ENCODE measurements around the gene TCF7. TPM values are rescaled to one million over a fixed set of nuclear protein-coding genes. Genes with fewer than 3 reads are reported as not detected.
"Not testable (repeated sequence)": the region's sequence is repeated elsewhere in the genome, so short reads cannot be mapped to it uniquely, and the experiment has no call there.

Gene TCF7
- polyA plus RNA-seq, 1 experiment = 2.1 TPM

GRCh38 chr5:134148986-134149539 is 34.6 kb downstream of the TCF7 start:
- DNase-seq (ENCODE audit: low read depth, low spot score) = no peak
- no peaks in the 10 kb centered on the region for H3K9me3 ChIP-seq (ENCODE audit: control insufficient read depth, insufficient read depth, low read length)
- H3K27me3 ChIP-seq (ENCODE audit: control insufficient read depth, insufficient read depth, low read length) = no peaks in the 10 kb centered on the region
- no peak for TF ChIP-seq CTCF (IDR thresholded peaks at IDR 0.05; ENCODE audit: low read depth, low read length)
- CTCF ChIA-PET = interaction anchor here (20.0 kb wide), 1 partner anchor 109 kb away, joined by 458 read pairs; no protein-coding TSS in a partner anchor
- H3K27ac ChIP-seq (ENCODE audit: low read depth, low read length) = no peak overlapping the region
- no peak overlapping the region for H3K4me3 ChIP-seq (ENCODE audit: low read depth, low read length)
- POLR2A ChIA-PET = interaction anchor here (0.6 to 2.5 kb wide), 2 partner anchors 8 to 27 kb away, joined by 4 to 7 read pairs; partner anchors contain the start of gene SKP1

- ChIA-PET CTCF (interaction anchor here (1.6 to 20.0 kb wide), 2 partner anchors 8 to 110 kb away, joined by 18 to 458 read pairs; no protein-coding TSS in a partner anchor), POLR2A (interaction anchor here (0.6 to 2.5 kb wide), 2 partner anchors 9 to 27 kb away, joined by 4 to 7 read pairs; partner anchors contain the start of gene SKP1)
- Histone ChIP-seq H3K27me3 (ENCODE audit: control insufficient read depth, insufficient read depth, low read length) (no peaks in the 10 kb centered on the region), H3K4me3 (ENCODE audit: low read depth, low read length) (no peak overlapping the region), H3K27ac (ENCODE audit: low read depth, low read length) (no peak overlapping the region), H3K9me3 (ENCODE audit: control insufficient read depth, insufficient read depth, low read length) (no peaks in the 10 kb centered on the region)
- no peak for TF ChIP-seq CTCF (IDR thresholded peaks at IDR 0.05; ENCODE audit: low read depth, low read length)
- DNase-seq (ENCODE audit: low read depth, low spot score) = no peak
Observed at GRCh38 chr5:134149571-134150303, 35.3 kb downstream of the TCF7 start.

GRCh38 chr5:134151723-134152122 is 37.2 kb downstream of the TCF7 start:
- H3K27ac ChIP-seq (ENCODE audit: low read depth, low read length) = no peak overlapping the region
- no peak for TF ChIP-seq CTCF (IDR thresholded peaks at IDR 0.05; ENCODE audit: low read depth, low read length)
- CTCF ChIA-PET = interaction anchor here (2.1 to 20.0 kb wide), 4 partner anchors 11 to 112 kb away, joined by 5 to 458 read pairs (median 23); no protein-coding TSS in a partner anchor
- H3K4me3 ChIP-seq (ENCODE audit: low read depth, low read length) = no peak overlapping the region
- no peaks in the 10 kb centered on the region for H3K9me3 ChIP-seq (ENCODE audit: control insufficient read depth, insufficient read depth, low read length)
- POLR2A ChIA-PET = interaction anchor here (2.5 kb wide), 1 partner anchor 25 kb away, joined by 7 read pairs; the partner anchor contains the start of gene SKP1
- DNase-seq (ENCODE audit: low read depth, low spot score) = no peak
- no peaks in the 10 kb centered on the region for H3K27me3 ChIP-seq (ENCODE audit: control insufficient read depth, insufficient read depth, low read length)

GRCh38 chr5:134152173-134152832 is 37.8 kb downstream of the TCF7 start:
- ChIA-PET POLR2A (interaction anchor here (2.1 kb wide), 1 partner anchor 24 kb away, joined by 7 read pairs; the partner anchor contains the start of gene SKP1), CTCF (interaction anchor here (0.7 to 3.0 kb wide), 4 partner anchors 10 to 112 kb away, joined by 3 to 25 read pairs (median 13); no protein-coding TSS in a partner anchor)
- not testable (repeated sequence) for DNase-seq (ENCODE audit: low read depth, low spot score); H3K9me3 ChIP-seq (ENCODE audit: control insufficient read depth, insufficient read depth, low read length); H3K27me3 ChIP-seq (ENCODE audit: control insufficient read depth, insufficient read depth, low read length); H3K4me3 ChIP-seq (ENCODE audit: low read depth, low read length); H3K27ac ChIP-seq (ENCODE audit: low read depth, low read length)

- ChIA-PET CTCF (interaction anchor here (0.7 to 3.0 kb wide), 4 partner anchors 11 to 113 kb away, joined by 3 to 25 read pairs (median 13); no protein-coding TSS in a partner anchor), POLR2A (interaction anchor here (2.1 kb wide), 1 partner anchor 23 kb away, joined by 7 read pairs; the partner anchor contains the start of gene SKP1)
- H3K4me3 ChIP-seq (ENCODE audit: low read depth, low read length) = no peak overlapping the region
- H3K27ac ChIP-seq (ENCODE audit: low read depth, low read length) = no peak overlapping the region
- no peak for DNase-seq (ENCODE audit: low read depth, low spot score)
- no peaks in the 10 kb centered on the region for H3K9me3 ChIP-seq (ENCODE audit: control insufficient read depth, insufficient read depth, low read length)
- no peak for TF ChIP-seq CTCF (IDR thresholded peaks at IDR 0.05; ENCODE audit: low read depth, low read length)
- H3K27me3 ChIP-seq (ENCODE audit: control insufficient read depth, insufficient read depth, low read length) = no peaks in the 10 kb centered on the region
Observed at GRCh38 chr5:134153241-134153640, 38.8 kb downstream of the TCF7 start.
